ENCODE data around the gene FBXO8.

FBXO8 gene

GRCh38 chr4:174252412-174252811, 31.1 kb downstream of the FBXO8 start:
- H3K27ac ChIP-seq: no peak overlapping the region
- no peak for DNase-seq

GRCh38 chr4:174248407-174248806, 35.1 kb downstream of the FBXO8 start:
- no peak for DNase-seq
- Histone ChIP-seq H3K27me3 (ENCODE audit: insufficient read depth, low read depth, severe bottlenecking) (no peaks in the 10 kb centered on the region), H3K9me3 (ENCODE audit: severe bottlenecking) (no peaks in the 10 kb centered on the region), H3K4me3 (ENCODE audit: low read depth, low read length) (no peak overlapping the region), H3K27ac (no peak overlapping the region), H3K36me3 (no peaks in the 10 kb centered on the region)
- TF ChIP-seq CTCF (IDR thresholded peaks at IDR 0.05; ENCODE audit: low read depth, low read length): no peak

More at GRCh38 chr4:174252412-174252811, 31.1 kb downstream of the FBXO8 start:
- Histone ChIP-seq H3K9me3 (ENCODE audit: severe bottlenecking) (no peaks in the 10 kb centered on the region), H3K36me3 (peaks cover 3% of the 10 kb centered on the region; the same call in 1 of the 2 replicates), H3K4me3 (ENCODE audit: low read depth, low read length) (no peak overlapping the region), H3K27me3 (ENCODE audit: insufficient read depth, low read depth, severe bottlenecking) (no peaks in the 10 kb centered on the region)
- no peak for TF ChIP-seq CTCF (IDR thresholded peaks at IDR 0.05; ENCODE audit: low read depth, low read length)

GRCh38 chr4:174245714-174246113, 37.8 kb downstream of the FBXO8 start:
- Histone ChIP-seq H3K4me3 (ENCODE audit: low read depth, low read length) (no peak overlapping the region), H3K36me3 (peaks cover 4% of the 10 kb centered on the region; the same call in 1 of the 2 replicates), H3K27ac (no peak overlapping the region), H3K27me3 (ENCODE audit: insufficient read depth, low read depth, severe bottlenecking) (no peaks in the 10 kb centered on the region), H3K9me3 (ENCODE audit: severe bottlenecking) (no peaks in the 10 kb centered on the region)
- no peak for DNase-seq
- no peak for TF ChIP-seq CTCF (IDR thresholded peaks at IDR 0.05; ENCODE audit: low read depth, low read length)

- peaks cover 4% of the 10 kb centered on the region; the same call in 1 of the 2 replicates for H3K36me3 ChIP-seq
- no peak for TF ChIP-seq CTCF (IDR thresholded peaks at IDR 0.05; ENCODE audit: low read depth, low read length)
These were observed 39.0 kb downstream of the FBXO8 start for GRCh38 chr4:174244441-174244840.

GRCh38 chr4:174241162-174241561, 42.3 kb downstream of the FBXO8 start:
- Histone ChIP-seq H3K36me3 (peaks cover 7% of the 10 kb centered on the region; the same call in 1 of the 2 replicates), H3K27me3 (ENCODE audit: insufficient read depth, low read depth, severe bottlenecking) (no peaks in the 10 kb centered on the region), H3K4me3 (ENCODE audit: low read depth, low read length) (no peak overlapping the region), H3K27ac (no peak overlapping the region), H3K9me3 (ENCODE audit: severe bottlenecking) (no peaks in the 10 kb centered on the region)
- TF ChIP-seq CTCF (IDR thresholded peaks at IDR 0.05; ENCODE audit: low read depth, low read length): no peak
- DNase-seq: no peak

More at GRCh38 chr4:174244441-174244840, 39.0 kb downstream of the FBXO8 start:
- H3K9me3 ChIP-seq (ENCODE audit: severe bottlenecking): no peaks in the 10 kb centered on the region
- H3K27ac ChIP-seq: no peak overlapping the region
- H3K4me3 ChIP-seq (ENCODE audit: low read depth, low read length): no peak overlapping the region
- DNase-seq: no peak
- H3K27me3 ChIP-seq (ENCODE audit: insufficient read depth, low read depth, severe bottlenecking): no peaks in the 10 kb centered on the region

- H3K4me3 ChIP-seq (ENCODE audit: low read depth, low read length): no peak overlapping the region
- H3K9me3 ChIP-seq (ENCODE audit: severe bottlenecking): no peaks in the 10 kb centered on the region
- H3K27me3 ChIP-seq (ENCODE audit: insufficient read depth, low read depth, severe bottlenecking): no peaks in the 10 kb centered on the region
- H3K27ac ChIP-seq: no peak overlapping the region
- DNase-seq: no peak
- TF ChIP-seq CTCF (IDR thresholded peaks at IDR 0.05; ENCODE audit: low read depth, low read length): no peak
- H3K36me3 ChIP-seq: peaks cover 7% of the 10 kb centered on the region; the same call in 1 of the 2 replicates
These were observed 47.1 kb downstream of the FBXO8 start for GRCh38 chr4:174236359-174236758.
